Loucy (cell line): Measurements from ENCODE around the gene WWOX.

Experiments
- EZH2phosphoT487 ChIP-seq: fragments of 200-600 bp; IDR thresholded peaks from 2 replicates; pipeline ENCODE4 v1.6.1; 2018; ENCODE audit warnings: antibody characterized with exemption, mild to moderate bottlenecking, moderate library complexity, borderline replicate concordance
- TF ChIP-seq, protein P1 (sequence below): fragments of 200-600 bp; sonication (generic); conservative IDR thresholded peaks from 2 replicates; pipeline ENCODE4 v1.5.1; 2014; ENCODE audit warnings: mild to moderate bottlenecking, antibody characterized with exemption, low read length

DNA sequence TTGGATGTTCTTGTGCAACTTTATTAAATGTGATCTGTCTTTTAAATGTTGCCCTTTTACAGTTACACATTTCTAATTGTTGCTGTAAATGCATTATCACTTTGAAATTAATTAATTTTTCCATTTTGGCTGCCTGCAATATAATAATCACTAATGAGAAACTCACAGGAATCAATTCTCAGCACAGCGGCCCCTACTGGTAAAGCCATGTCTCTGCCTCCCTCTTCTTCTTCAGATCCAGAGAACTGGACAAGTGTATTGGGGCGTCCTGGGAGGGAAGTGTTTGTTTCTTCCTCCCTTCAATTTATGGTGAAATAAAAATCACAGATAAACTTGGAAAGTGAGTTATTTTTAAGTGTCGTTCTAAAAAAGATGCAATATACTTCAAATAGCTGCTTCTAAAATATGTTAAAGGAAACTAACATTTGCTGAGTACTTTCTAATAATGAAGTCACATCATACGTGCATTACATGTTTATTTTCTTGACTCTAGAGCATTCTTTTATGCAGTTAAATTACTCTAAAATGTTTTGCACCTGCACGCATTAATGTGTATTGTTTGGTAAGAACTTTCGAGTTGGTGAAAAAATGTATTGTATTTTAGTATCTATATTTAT, 338.0 kb downstream of the WWOX start:
- TF ChIP-seq, protein P1, sequence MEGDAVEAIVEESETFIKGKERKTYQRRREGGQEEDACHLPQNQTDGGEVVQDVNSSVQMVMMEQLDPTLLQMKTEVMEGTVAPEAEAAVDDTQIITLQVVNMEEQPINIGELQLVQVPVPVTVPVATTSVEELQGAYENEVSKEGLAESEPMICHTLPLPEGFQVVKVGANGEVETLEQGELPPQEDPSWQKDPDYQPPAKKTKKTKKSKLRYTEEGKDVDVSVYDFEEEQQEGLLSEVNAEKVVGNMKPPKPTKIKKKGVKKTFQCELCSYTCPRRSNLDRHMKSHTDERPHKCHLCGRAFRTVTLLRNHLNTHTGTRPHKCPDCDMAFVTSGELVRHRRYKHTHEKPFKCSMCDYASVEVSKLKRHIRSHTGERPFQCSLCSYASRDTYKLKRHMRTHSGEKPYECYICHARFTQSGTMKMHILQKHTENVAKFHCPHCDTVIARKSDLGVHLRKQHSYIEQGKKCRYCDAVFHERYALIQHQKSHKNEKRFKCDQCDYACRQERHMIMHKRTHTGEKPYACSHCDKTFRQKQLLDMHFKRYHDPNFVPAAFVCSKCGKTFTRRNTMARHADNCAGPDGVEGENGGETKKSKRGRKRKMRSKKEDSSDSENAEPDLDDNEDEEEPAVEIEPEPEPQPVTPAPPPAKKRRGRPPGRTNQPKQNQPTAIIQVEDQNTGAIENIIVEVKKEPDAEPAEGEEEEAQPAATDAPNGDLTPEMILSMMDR: peak; percentile 99
- no peak for TF ChIP-seq EZH2phosphoT487
